SK-MEL-5 (cell line): ENCODE results near the gene HIVEP2. TPM values are rescaled to one million over a fixed set of nuclear protein-coding genes. Genes with fewer than 3 reads are reported as not detected.
A peak's percentile ranks its signal among the peaks of the same experiment; 100 is the strongest.

ENCODE experiments used
- DNase-seq: peaks from one replicate; pipeline ENCODE4 v3.0.0-alpha.2; 2016; ENCODE audit warnings: low read depth, low spot score
- in situ Hi-C: cut with HindIII; loops from 2 replicates; pipeline ENCODE4 v1.10.0; 2016; ENCODE audit warnings: low sequenced_read_pairs, high pct_unique_total_duplicates, low pct_unique_long_range_greater_than_20kb
- total RNA-seq: library from RNA; depleted of rRNA; stranded (reverse); fragments of >200 nt; shearing (Covaris generic); gene quantifications from 2 replicates; pipeline ENCODE4 v1.2.3, GENCODE V29; 2014

HIVEP2 gene
- total RNA-seq, 1 experiment from 2014 or later = 6.4 TPM

- DNase-seq = no peak
- in situ Hi-C loops = no loop called here
These were observed 147.8 kb downstream of the HIVEP2 start for GRCh38 chr6:142797159-142797558.

GRCh38 chr6:142796571-142796970 is 148.4 kb downstream of the HIVEP2 start:
- in situ Hi-C loops = no loop called here
- no peak for DNase-seq

- in situ Hi-C loops = no loop called here
- DNase-seq = no peak
These were observed 149.0 kb downstream of the HIVEP2 start for GRCh38 chr6:142796024-142796423.

GRCh38 chr6:142794424-142794823 is 150.6 kb downstream of the HIVEP2 start:
- DNase-seq = no peak
- in situ Hi-C loops = no loop called here

GRCh38 chr6:142790257-142790656 is 154.7 kb downstream of the HIVEP2 start:
- in situ Hi-C loops = no loop called here
- no peak for DNase-seq

- in situ Hi-C loops = no loop called here
- peak; percentile 26 for DNase-seq
These were observed 157.6 kb downstream of the HIVEP2 start for GRCh38 chr6:142787422-142787821.

GRCh38 chr6:142786476-142786875 is 158.5 kb downstream of the HIVEP2 start:
- DNase-seq = no peak
- in situ Hi-C loops = no loop called here

GRCh38 chr6:142784344-142784743 is 160.6 kb downstream of the HIVEP2 start:
- in situ Hi-C loops = no loop called here
- no peak for DNase-seq

- no peak for DNase-seq
- in situ Hi-C loops = no loop called here
These were observed 161.5 kb downstream of the HIVEP2 start for GRCh38 chr6:142783499-142783898.

GRCh38 chr6:142781129-142781528 is 163.8 kb downstream of the HIVEP2 start:
- in situ Hi-C loops = no loop called here
- DNase-seq = no peak

GRCh38 chr6:142773859-142774648 is 170.9 kb downstream of the HIVEP2 start:
- no peak for DNase-seq
- in situ Hi-C loops = no loop called here

GRCh38 chr6:142773324-142773723 is 171.7 kb downstream of the HIVEP2 start:
- in situ Hi-C loops = no loop called here
- no peak for DNase-seq

- in situ Hi-C loops = no loop called here
These were observed 173.8 kb downstream of the HIVEP2 start for GRCh38 chr6:142771162-142771561.

GRCh38 chr6:142765306-142765705 is 179.7 kb downstream of the HIVEP2 start:
- DNase-seq = no peak
- in situ Hi-C loops = no loop called here

More at GRCh38 chr6:142771162-142771561, 173.8 kb downstream of the HIVEP2 start:
- no peak for DNase-seq

- DNase-seq = no peak
These were observed 180.7 kb downstream of the HIVEP2 start for GRCh38 chr6:142764311-142764710.

GRCh38 chr6:142763205-142763604 is 181.8 kb downstream of the HIVEP2 start:
- in situ Hi-C loops = no loop called here

More at GRCh38 chr6:142764311-142764710, 180.7 kb downstream of the HIVEP2 start:
- in situ Hi-C loops = no loop called here

GRCh38 chr6:142761756-142762155 is 183.2 kb downstream of the HIVEP2 start:
- DNase-seq = no peak
- in situ Hi-C loops = no loop called here

More at GRCh38 chr6:142763205-142763604, 181.8 kb downstream of the HIVEP2 start:
- DNase-seq = no peak

GRCh38 chr6:142760152-142760551 is 184.8 kb downstream of the HIVEP2 start:
- no peak for DNase-seq
- in situ Hi-C loops = no loop called here

GRCh38 chr6:142758629-142759025 is 186.3 kb downstream of the HIVEP2 start:
- DNase-seq = no peak
- in situ Hi-C loops = no loop called here
